HEK293 (cell line): ENCODE data around the gene PRKG1.

ENCODE experiments used
- CTCF ChIA-PET: fragments of 350-600 bp; formaldehyde crosslinking; extraction: SDS; loops from one replicate; lab custom pipeline; 2021; ENCODE audit warnings: antibody characterized with exemption; lab: Yijun Ruan, JAX
- POLR2A ChIA-PET: fragments of 300-600 bp; formaldehyde crosslinking; extraction: SDS; loops from one replicate; lab custom pipeline; 2020; ENCODE audit warnings: antibody characterized with exemption, inconsistent platforms; lab: Yijun Ruan, JAX
- H3K27ac ChIP-seq: fragments of 200-500 bp; sonication (Bioruptor generic); 2 replicates; pipeline ENCODE4 v1.5.1; 2014; ENCODE audit warnings: low read depth, low read length, control low read depth, inconsistent platforms; ENCODE audit errors: extremely low read depth
- H3K36me3 ChIP-seq, 2 experiments: fragments of 200-500 bp in 1 of 2; sonication (Bioruptor generic) in 1 of 2; 1 replicate in 1 of 2; 2 replicates in 1 of 2; pipeline ENCODE4 v1.5.1; 2014 to 2017; ENCODE audit warnings: inconsistent platforms in 2 of 2, low read length in 2 of 2; ENCODE audit not compliant: control insufficient read depth in 2 of 2, insufficient read depth in 1 of 2
- H3K4me1 ChIP-seq: fragments of 200-500 bp; sonication (Bioruptor generic); 2 replicates; pipeline ENCODE4 v1.5.1; 2014; ENCODE audit warnings: mild to moderate bottlenecking, low read length, inconsistent platforms; ENCODE audit not compliant: control insufficient read depth, insufficient read depth
- H3K4me3 ChIP-seq: 2 replicates; pipeline ENCODE4 v1.5.1; 2011; ENCODE audit warnings: low read depth, mild to moderate bottlenecking, control low read depth, low read length, moderate library complexity
- H3K9me3 ChIP-seq: fragments of 200-500 bp; sonication (Bioruptor generic); 2 replicates; pipeline ENCODE4 v1.5.1; 2014; ENCODE audit warnings: low read depth, low read length, inconsistent platforms; ENCODE audit not compliant: control insufficient read depth, insufficient read depth
- SCRT1 ChIP-seq: fragments of 450-650 bp; formaldehyde crosslinking; IDR thresholded peaks from 2 replicates; pipeline ENCODE4 v1.5.1; 2016; ENCODE audit warnings: missing biosample characterization, missing genetic modification characterization, borderline replicate concordance
- SCRT2 ChIP-seq: fragments of 450-650 bp; formaldehyde crosslinking; IDR thresholded peaks from 2 replicates; pipeline ENCODE4 v1.5.1; 2016; ENCODE audit warnings: missing biosample characterization, missing genetic modification characterization
- SP3 ChIP-seq: fragments of 450-650 bp; formaldehyde crosslinking; IDR thresholded peaks from 2 replicates; pipeline ENCODE4 v1.5.1; 2016; ENCODE audit warnings: missing biosample characterization, missing genetic modification characterization
- TCF7L2 ChIP-seq: IDR thresholded peaks from 2 replicates; pipeline ENCODE4 v1.6.1; 2011; ENCODE audit warnings: low read depth, mild to moderate bottlenecking, inconsistent platforms, low read length, moderate library complexity, borderline replicate concordance
- ZFP69B ChIP-seq: fragments of 450-650 bp; formaldehyde crosslinking; IDR thresholded peaks from 2 replicates; pipeline ENCODE4 v1.5.1; 2016; ENCODE audit warnings: missing biosample characterization, missing genetic modification characterization
- ZNF146 ChIP-seq: fragments of 450-650 bp; formaldehyde crosslinking; IDR thresholded peaks from 2 replicates; pipeline ENCODE4 v1.5.1; 2016; ENCODE audit warnings: missing biosample characterization, missing genetic modification characterization
- ZNF19 ChIP-seq: fragments of 450-650 bp; formaldehyde crosslinking; IDR thresholded peaks from 2 replicates; pipeline ENCODE4; 2016; ENCODE audit warnings: missing biosample characterization, missing genetic modification characterization, low read depth
- ZNF223 ChIP-seq: fragments of 450-650 bp; formaldehyde crosslinking; IDR thresholded peaks from 2 replicates; pipeline ENCODE4 v1.5.1; 2016; ENCODE audit warnings: missing biosample characterization, missing genetic modification characterization
- ZNF23 ChIP-seq: fragments of 450-650 bp; formaldehyde crosslinking; IDR thresholded peaks from 2 replicates; pipeline ENCODE4 v1.5.1; 2016; ENCODE audit warnings: missing biosample characterization, missing genetic modification characterization, borderline replicate concordance
- ZNF292 ChIP-seq: fragments of 450-650 bp; formaldehyde crosslinking; IDR thresholded peaks from 2 replicates; pipeline ENCODE4 v1.5.1; 2016; ENCODE audit warnings: low read depth, missing biosample characterization, missing genetic modification characterization, borderline replicate concordance
- ZNF302 ChIP-seq: fragments of 450-650 bp; formaldehyde crosslinking; IDR thresholded peaks from 2 replicates; pipeline ENCODE4 v1.5.1; 2016; ENCODE audit warnings: missing biosample characterization, missing genetic modification characterization, low read depth
- ZNF48 ChIP-seq: fragments of 450-650 bp; formaldehyde crosslinking; IDR thresholded peaks from 2 replicates; pipeline ENCODE4 v1.5.1; 2016; ENCODE audit warnings: missing biosample characterization, missing genetic modification characterization
- ZNF514 ChIP-seq: fragments of 450-650 bp; formaldehyde crosslinking; IDR thresholded peaks from 2 replicates; pipeline ENCODE4 v1.5.1; 2016; ENCODE audit warnings: missing biosample characterization, missing genetic modification characterization
- ZNF558 ChIP-seq: fragments of 450-650 bp; formaldehyde crosslinking; IDR thresholded peaks from 2 replicates; pipeline ENCODE4 v1.5.1; 2016; ENCODE audit warnings: missing biosample characterization, missing genetic modification characterization
- ZNF571 ChIP-seq: fragments of 450-650 bp; formaldehyde crosslinking; IDR thresholded peaks from 2 replicates; pipeline ENCODE4 v1.5.0; 2017; ENCODE audit warnings: missing biosample characterization, missing genetic modification characterization
- ZNF670 ChIP-seq: fragments of 450-650 bp; formaldehyde crosslinking; IDR thresholded peaks from 2 replicates; pipeline ENCODE4 v1.5.1; 2016; ENCODE audit warnings: missing biosample characterization, missing genetic modification characterization, low read depth
- ZNF792 ChIP-seq: fragments of 450-650 bp; formaldehyde crosslinking; IDR thresholded peaks from 2 replicates; pipeline ENCODE4 v1.5.1; 2016; ENCODE audit warnings: missing biosample characterization, missing genetic modification characterization
- ZNF837 ChIP-seq: fragments of 450-650 bp; formaldehyde crosslinking; IDR thresholded peaks from 2 replicates; pipeline ENCODE4 v1.5.1; 2016; ENCODE audit warnings: missing biosample characterization, missing genetic modification characterization
- TF ChIP-seq, protein P1 (sequence below): fragments of 450-650 bp; formaldehyde crosslinking; IDR thresholded peaks from 2 replicates; pipeline ENCODE4 v1.5.1; 2016; ENCODE audit warnings: missing biosample characterization, missing genetic modification characterization
- TF ChIP-seq, protein P2 (sequence below): fragments of 450-650 bp; formaldehyde crosslinking; optimal IDR thresholded peaks from 2 replicates; pipeline ENCODE3; 2016; ENCODE audit warnings: missing biosample characterization, mild to moderate bottlenecking, missing genetic modification characterization
- TF ChIP-seq, protein P3 (sequence below): fragments of 450-650 bp; formaldehyde crosslinking; conservative IDR thresholded peaks from 2 replicates; pipeline ENCODE4 v1.5.1; 2016; ENCODE audit warnings: low read depth, missing biosample characterization, missing genetic modification characterization
- TF ChIP-seq, protein P4 (sequence below): fragments of 450-650 bp; formaldehyde crosslinking; IDR thresholded peaks from 2 replicates; pipeline ENCODE4 v1.5.1; 2017; ENCODE audit warnings: missing biosample characterization, missing genetic modification characterization

Gene PRKG1

DNA sequence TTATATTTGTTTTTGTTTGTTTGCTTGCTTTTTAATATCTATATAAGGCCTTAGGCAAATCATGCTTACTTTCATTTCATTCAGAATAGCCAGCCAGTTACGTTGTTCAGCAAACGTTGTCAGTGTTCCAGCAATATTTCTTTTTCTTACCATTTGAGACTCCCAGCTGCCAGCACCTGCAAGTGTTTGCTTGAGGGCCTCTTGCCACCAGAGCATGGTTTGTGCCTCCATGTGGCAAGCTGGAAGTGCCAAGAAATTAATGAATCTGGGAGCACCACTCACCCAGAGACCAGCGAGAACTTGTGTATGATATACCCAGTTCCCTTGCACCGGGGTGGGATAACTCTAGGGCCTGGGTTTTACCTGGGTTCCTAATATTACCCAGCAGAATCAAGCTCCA lies 802.2 kb downstream of the PRKG1 start:
- Histone ChIP-seq H3K27ac (no peak overlapping the region), H3K9me3 (no peaks in the 10 kb centered on the region), H3K4me1 (no peaks in the 10 kb centered on the region), H3K4me3 (no peak overlapping the region), H3K36me3 (no peaks in the 10 kb centered on the region)
- ChIA-PET POLR2A (no interaction called here), CTCF (interaction anchor here (0.7 kb wide), 2 partner anchors 8 to 133 kb away, joined by 3 to 5 read pairs; no protein-coding TSS in a partner anchor)
- TF ChIP-seq, protein P1, sequence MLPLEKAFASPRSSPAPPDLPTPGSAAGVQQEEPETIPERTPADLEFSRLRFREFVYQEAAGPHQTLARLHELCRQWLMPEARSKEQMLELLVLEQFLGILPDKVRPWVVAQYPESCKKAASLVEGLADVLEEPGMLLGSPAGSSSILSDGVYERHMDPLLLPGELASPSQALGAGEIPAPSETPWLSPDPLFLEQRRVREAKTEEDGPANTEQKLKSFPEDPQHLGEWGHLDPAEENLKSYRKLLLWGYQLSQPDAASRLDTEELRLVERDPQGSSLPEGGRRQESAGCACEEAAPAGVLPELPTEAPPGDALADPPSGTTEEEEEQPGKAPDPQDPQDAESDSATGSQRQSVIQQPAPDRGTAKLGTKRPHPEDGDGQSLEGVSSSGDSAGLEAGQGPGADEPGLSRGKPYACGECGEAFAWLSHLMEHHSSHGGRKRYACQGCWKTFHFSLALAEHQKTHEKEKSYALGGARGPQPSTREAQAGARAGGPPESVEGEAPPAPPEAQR = no peak
- TF ChIP-seq, protein P2, sequence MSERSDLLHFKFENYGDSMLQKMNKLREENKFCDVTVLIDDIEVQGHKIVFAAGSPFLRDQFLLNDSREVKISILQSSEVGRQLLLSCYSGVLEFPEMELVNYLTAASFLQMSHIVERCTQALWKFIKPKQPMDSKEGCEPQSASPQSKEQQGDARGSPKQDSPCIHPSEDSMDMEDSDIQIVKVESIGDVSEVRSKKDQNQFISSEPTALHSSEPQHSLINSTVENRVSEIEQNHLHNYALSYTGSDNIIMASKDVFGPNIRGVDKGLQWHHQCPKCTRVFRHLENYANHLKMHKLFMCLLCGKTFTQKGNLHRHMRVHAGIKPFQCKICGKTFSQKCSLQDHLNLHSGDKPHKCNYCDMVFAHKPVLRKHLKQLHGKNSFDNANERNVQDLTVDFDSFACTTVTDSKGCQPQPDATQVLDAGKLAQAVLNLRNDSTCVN = no peak
- TF ChIP-seq ZNF837 = no peak
- TF ChIP-seq, protein P3, sequence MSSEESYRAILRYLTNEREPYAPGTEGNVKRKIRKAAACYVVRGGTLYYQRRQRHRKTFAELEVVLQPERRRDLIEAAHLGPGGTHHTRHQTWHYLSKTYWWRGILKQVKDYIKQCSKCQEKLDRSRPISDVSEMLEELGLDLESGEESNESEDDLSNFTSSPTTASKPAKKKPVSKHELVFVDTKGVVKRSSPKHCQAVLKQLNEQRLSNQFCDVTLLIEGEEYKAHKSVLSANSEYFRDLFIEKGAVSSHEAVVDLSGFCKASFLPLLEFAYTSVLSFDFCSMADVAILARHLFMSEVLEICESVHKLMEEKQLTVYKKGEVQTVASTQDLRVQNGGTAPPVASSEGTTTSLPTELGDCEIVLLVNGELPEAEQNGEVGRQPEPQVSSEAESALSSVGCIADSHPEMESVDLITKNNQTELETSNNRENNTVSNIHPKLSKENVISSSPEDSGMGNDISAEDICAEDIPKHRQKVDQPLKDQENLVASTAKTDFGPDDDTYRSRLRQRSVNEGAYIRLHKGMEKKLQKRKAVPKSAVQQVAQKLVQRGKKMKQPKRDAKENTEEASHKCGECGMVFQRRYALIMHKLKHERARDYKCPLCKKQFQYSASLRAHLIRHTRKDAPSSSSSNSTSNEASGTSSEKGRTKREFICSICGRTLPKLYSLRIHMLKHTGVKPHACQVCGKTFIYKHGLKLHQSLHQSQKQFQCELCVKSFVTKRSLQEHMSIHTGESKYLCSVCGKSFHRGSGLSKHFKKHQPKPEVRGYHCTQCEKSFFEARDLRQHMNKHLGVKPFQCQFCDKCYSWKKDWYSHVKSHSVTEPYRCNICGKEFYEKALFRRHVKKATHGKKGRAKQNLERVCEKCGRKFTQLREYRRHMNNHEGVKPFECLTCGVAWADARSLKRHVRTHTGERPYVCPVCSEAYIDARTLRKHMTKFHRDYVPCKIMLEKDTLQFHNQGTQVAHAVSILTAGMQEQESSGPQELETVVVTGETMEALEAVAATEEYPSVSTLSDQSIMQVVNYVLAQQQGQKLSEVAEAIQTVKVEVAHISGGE = no peak

DNA sequence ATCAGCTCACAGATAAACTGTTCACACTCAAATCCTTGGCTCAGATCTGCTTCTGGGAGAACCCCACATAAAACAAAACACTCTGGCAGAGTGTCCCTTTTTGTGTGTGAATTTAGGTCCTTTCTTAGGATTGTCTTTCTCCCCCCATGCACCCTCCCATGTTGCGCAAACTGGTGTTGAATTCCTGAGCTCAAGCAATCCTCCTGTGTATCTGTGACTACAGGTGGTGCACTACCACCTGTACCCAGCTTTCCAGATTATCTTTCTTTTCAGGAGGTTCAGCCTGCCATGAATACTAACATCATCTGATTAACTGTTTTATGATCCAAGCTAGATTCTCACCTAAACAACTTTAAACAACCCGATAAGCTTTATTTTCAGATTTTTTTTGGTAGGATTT lies 802.7 kb downstream of the PRKG1 start:
- Histone ChIP-seq H3K9me3 (no peaks in the 10 kb centered on the region), H3K4me3 (no peak overlapping the region), H3K36me3 (no peaks in the 10 kb centered on the region), H3K4me1 (no peaks in the 10 kb centered on the region), H3K27ac (no peak overlapping the region)
- ChIA-PET CTCF (no interaction called here), POLR2A (no interaction called here)
- TF ChIP-seq ZNF571 (tag by site-specific recombination) = no peak
- peak; percentile 70; the same call in 1 of the 2 replicates for TF ChIP-seq SCRT1 (tag by site-specific recombination)
- peak; percentile 54; the same call in 1 of the 2 replicates for TF ChIP-seq SCRT2 (tag by site-specific recombination)

DNA sequence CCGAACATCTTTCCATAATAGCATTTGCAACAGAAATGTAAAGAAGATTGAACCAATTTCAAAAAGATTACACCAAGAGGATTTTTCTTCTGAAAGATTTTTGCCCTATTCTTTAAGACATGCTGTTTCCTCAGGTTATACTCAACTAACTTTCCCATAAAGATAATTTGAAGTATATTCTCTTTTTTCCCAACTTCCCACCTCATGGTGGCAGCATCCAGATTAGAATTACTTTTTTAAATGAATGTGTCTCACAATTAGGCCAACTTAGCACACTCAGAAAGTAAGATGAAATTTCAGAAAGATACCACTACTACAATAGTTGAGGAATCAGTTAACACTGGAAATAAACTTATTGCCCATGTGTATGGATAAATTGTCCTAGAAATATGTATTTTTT lies 803.3 kb downstream of the PRKG1 start:
- no peaks in the 10 kb centered on the region for H3K4me1 ChIP-seq
- TF ChIP-seq ZNF292 (no peak), ZNF302 (no peak), ZNF23 (no peak), ZNF146 (tag by site-specific recombination) (no peak), ZNF558 (tag by site-specific recombination) (no peak), SCRT1 (tag by site-specific recombination) (no peak), ZNF223 (tag by site-specific recombination) (no peak), ZNF792 (tag by site-specific recombination) (no peak), ZNF514 (tag by site-specific recombination) (no peak), ZFP69B (tag by site-specific recombination) (no peak), TCF7L2 (no peak), SP3 (tag by site-specific recombination) (no peak), ZNF48 (tag by site-specific recombination) (no peak), ZNF19 (no peak), ZNF670 (tag by site-specific recombination) (no peak)
- TF ChIP-seq, protein P4, sequence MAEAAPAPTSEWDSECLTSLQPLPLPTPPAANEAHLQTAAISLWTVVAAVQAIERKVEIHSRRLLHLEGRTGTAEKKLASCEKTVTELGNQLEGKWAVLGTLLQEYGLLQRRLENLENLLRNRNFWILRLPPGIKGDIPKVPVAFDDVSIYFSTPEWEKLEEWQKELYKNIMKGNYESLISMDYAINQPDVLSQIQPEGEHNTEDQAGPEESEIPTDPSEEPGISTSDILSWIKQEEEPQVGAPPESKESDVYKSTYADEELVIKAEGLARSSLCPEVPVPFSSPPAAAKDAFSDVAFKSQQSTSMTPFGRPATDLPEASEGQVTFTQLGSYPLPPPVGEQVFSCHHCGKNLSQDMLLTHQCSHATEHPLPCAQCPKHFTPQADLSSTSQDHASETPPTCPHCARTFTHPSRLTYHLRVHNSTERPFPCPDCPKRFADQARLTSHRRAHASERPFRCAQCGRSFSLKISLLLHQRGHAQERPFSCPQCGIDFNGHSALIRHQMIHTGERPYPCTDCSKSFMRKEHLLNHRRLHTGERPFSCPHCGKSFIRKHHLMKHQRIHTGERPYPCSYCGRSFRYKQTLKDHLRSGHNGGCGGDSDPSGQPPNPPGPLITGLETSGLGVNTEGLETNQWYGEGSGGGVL (tag by site-specific recombination) = no peak
- H3K27ac ChIP-seq = no peak overlapping the region
- POLR2A ChIA-PET = no interaction called here
- no peaks in the 10 kb centered on the region for H3K36me3 ChIP-seq
- CTCF ChIA-PET = no interaction called here
- no peaks in the 10 kb centered on the region for H3K9me3 ChIP-seq
- no peak overlapping the region for H3K4me3 ChIP-seq
